WERI-Rb-1 (cell line): Measurements from ENCODE around the gene DCLRE1A.

Experiments
- DNase-seq: peaks from one replicate; pipeline ENCODE4 v3.0.0-alpha.2; 2020
- H3K27ac ChIP-seq: fragments of 250-450 bp; sonication (Bioruptor Pico); 2 replicates; pipeline ENCODE4 v1.5.1; 2020; ENCODE audit warnings: mild to moderate bottlenecking, moderate library complexity
- H3K27me3 ChIP-seq: fragments of 250-450 bp; sonication (Bioruptor Pico); 2 replicates; pipeline ENCODE4 v1.5.1; 2021; ENCODE audit warnings: mild to moderate bottlenecking, low read depth, moderate library complexity; ENCODE audit not compliant: insufficient read depth, severe bottlenecking
- H3K36me3 ChIP-seq: fragments of 250-450 bp; sonication (Bioruptor Pico); 2 replicates; pipeline ENCODE4 v1.5.1; 2020; ENCODE audit warnings: mild to moderate bottlenecking, moderate library complexity
- H3K4me3 ChIP-seq: 2 replicates; pipeline ENCODE4 v1.5.1; 2011; ENCODE audit warnings: low read depth, mild to moderate bottlenecking, control low read depth, low read length
- H3K9me3 ChIP-seq: fragments of 250-450 bp; sonication (Bioruptor Pico); 2 replicates; pipeline ENCODE4 v1.5.1; 2021; ENCODE audit warnings: mild to moderate bottlenecking, moderate library complexity; ENCODE audit not compliant: severe bottlenecking
- TF ChIP-seq, protein P1 (sequence below): IDR thresholded peaks from 2 replicates; pipeline ENCODE4 v1.5.1; 2011; ENCODE audit warnings: low read depth, mild to moderate bottlenecking, control low read depth, inconsistent platforms, low read length

DCLRE1A gene

DNA sequence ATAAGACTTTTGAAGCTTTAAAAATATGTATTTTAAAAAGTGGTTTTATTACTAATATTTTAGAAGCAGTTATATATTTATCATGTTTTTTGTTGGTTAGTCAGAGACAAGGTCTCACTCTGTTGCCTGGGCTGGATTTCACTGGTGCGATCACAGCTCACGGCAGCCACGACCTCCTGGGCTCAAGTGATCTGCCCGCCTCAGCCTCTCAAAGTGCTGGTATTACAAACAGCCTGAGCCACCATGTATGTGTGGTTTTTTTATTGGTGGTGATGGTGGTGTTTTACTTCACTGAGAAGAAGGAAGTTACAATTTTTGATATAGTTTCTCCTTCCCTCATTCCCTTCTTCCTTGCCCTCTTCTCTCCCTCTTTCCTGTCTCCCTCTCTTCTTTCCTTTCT lies 14.0 kb upstream of the DCLRE1A start:
- no peak overlapping the region for H3K4me3 ChIP-seq
- H3K27ac ChIP-seq = no peak overlapping the region
- TF ChIP-seq, protein P1, sequence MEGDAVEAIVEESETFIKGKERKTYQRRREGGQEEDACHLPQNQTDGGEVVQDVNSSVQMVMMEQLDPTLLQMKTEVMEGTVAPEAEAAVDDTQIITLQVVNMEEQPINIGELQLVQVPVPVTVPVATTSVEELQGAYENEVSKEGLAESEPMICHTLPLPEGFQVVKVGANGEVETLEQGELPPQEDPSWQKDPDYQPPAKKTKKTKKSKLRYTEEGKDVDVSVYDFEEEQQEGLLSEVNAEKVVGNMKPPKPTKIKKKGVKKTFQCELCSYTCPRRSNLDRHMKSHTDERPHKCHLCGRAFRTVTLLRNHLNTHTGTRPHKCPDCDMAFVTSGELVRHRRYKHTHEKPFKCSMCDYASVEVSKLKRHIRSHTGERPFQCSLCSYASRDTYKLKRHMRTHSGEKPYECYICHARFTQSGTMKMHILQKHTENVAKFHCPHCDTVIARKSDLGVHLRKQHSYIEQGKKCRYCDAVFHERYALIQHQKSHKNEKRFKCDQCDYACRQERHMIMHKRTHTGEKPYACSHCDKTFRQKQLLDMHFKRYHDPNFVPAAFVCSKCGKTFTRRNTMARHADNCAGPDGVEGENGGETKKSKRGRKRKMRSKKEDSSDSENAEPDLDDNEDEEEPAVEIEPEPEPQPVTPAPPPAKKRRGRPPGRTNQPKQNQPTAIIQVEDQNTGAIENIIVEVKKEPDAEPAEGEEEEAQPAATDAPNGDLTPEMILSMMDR = no peak
- H3K27me3 ChIP-seq = no peaks in the 10 kb centered on the region
- peaks cover 15% of the 10 kb centered on the region for H3K36me3 ChIP-seq
- no peak for DNase-seq
- no peaks in the 10 kb centered on the region for H3K9me3 ChIP-seq

DNA sequence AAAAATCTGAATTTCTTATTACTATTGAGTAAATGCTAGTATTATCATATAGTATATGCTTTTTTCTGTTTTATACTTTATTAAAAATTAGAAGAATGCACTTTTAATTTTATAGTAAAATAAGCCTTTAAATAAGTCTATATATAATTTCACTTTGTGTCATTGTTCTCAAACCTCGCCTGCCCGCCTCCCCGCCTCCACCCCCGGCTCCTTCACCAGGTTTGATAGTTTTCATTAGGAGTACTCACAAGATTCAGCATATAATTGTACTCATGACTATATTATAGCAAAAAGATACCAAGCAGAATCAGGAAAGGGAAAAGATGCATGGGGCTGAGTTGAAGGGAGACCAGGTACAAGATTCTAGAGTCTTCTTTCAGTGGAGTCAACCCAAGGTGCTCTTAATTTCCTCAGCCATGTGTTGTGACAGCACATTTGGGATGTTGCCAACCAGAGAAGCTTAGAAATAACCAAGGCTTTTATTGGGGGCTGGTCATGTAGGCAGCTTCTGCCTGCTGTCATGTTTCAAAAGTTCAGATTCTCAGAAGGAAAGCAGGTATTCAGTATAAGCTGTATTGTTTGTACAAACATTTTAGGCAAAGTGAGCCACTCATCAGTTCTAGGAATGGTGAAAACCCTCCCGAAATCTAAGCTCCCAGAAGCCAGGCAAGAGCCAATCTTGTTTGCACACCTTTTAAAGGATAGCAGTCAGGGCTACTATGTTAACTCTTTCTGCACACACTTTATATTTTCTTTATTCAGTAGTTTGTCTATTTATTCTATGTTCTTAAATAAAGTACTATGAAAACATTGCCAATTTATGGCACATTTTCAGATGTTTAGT lies 12.9 kb upstream of the DCLRE1A start:
- Histone ChIP-seq H3K27ac (no peak overlapping the region), H3K27me3 (no peaks in the 10 kb centered on the region), H3K36me3 (peaks cover 20% of the 10 kb centered on the region), H3K4me3 (no peak overlapping the region), H3K9me3 (no peaks in the 10 kb centered on the region)
- no peak for DNase-seq
- TF ChIP-seq, protein P1 = no peak

DNA sequence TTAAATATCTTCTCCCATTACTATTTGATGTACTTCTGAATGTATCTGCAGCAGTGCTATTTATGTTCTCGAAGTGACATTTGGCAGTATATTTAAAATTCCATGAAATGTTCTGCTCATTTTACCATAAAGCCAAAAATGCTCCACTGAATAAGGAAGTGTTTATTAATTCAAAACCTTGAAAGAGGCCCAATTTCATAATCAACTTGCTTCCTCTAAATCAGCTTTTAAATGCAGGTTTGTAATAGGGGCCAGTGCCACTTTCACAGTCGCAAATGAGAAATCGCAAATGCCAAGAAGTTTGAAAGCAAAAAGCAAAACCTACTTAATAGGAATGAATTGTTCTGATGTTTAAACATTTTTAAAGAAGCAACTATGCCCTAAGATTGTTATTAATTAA lies 12.0 kb upstream of the DCLRE1A start:
- H3K4me3 ChIP-seq = no peak overlapping the region
- H3K27ac ChIP-seq = no peak overlapping the region
- H3K36me3 ChIP-seq = peaks cover 27% of the 10 kb centered on the region
- no peaks in the 10 kb centered on the region for H3K27me3 ChIP-seq
- H3K9me3 ChIP-seq = no peaks in the 10 kb centered on the region
- DNase-seq = no peak
- TF ChIP-seq, protein P1 = no peak

DNA sequence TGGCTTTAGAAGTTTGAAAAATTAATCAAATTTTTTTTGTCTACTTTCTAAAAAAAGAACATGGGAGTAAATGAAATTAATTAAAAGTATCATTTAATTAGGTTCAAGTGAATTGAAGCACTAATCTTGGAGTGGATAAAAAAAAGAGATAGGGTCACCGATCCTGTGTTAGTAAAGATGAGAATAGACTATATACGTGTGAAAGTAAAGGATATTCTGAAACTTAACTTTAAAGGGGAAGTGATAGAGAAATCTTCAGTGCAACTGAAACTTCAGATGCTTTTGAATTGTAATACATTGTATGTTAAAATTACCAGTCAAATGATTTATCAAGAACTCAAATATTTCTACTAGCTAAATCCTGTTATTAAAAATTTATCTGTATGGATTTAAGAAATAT lies 5.4 kb upstream of the DCLRE1A start:
- no peaks in the 10 kb centered on the region for H3K9me3 ChIP-seq
- no peak for DNase-seq
- H3K4me3 ChIP-seq = no peak overlapping the region
- H3K27me3 ChIP-seq = no peaks in the 10 kb centered on the region
- TF ChIP-seq, protein P1 = no peak
- H3K27ac ChIP-seq = no peak overlapping the region
- peaks cover 64% of the 10 kb centered on the region for H3K36me3 ChIP-seq

DNA sequence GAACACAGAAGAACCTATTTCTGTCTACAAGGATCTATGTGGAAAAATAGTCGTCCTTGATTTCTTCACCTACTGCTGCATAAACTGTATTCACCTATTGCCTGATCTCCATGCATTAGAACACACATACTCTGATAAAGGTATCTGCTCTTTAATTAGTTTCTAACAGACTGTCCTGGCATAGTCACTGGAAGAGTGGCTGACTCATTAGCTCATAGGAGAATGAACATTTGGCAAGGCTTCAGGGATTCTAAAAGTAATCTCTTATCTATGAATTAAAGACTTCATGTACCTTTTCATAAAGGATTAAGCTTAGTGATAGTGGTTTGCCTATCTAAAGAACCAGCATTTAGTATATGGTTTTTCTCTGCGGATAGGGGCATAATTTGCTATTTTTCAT lies 4.7 kb upstream of the DCLRE1A start:
- Histone ChIP-seq H3K4me3 (no peak overlapping the region), H3K36me3 (peaks cover 57% of the 10 kb centered on the region), H3K27ac (no peak overlapping the region), H3K27me3 (no peaks in the 10 kb centered on the region), H3K9me3 (no peaks in the 10 kb centered on the region)
- DNase-seq = no peak
- TF ChIP-seq, protein P1 = no peak

DNA sequence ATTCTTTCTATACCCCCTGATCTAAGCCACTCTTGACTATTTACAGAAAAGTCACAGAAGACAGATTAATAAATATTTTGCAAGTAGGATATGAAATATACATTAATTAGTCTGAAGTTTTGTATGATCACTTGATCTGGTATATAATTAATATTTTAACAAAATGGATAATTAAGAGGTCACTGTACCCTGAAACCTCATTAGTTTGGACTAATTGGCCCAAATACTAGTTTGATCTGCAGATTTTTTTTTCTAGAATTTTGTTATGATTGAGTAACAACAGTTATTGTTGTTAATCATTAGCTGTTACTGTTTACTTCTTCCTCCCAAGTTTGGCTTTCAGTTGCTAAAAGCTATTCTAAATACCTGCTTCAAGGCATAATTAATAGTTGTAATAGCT lies 3.3 kb upstream of the DCLRE1A start:
- DNase-seq = no peak
- H3K4me3 ChIP-seq = no peak overlapping the region
- TF ChIP-seq, protein P1 = no peak

More for the DNA sequence above, 3.3 kb upstream of the DCLRE1A start:
- H3K36me3 ChIP-seq = peaks cover 47% of the 10 kb centered on the region
- H3K27me3 ChIP-seq = no peaks in the 10 kb centered on the region
- H3K27ac ChIP-seq = no peak overlapping the region
- H3K9me3 ChIP-seq = no peaks in the 10 kb centered on the region
